Measurements from ENCODE around the gene CALHM4.
"Not testable (repeated sequence)": the region's sequence is repeated elsewhere in the genome, so short reads cannot be mapped to it uniquely, and the experiment has no call there.

CALHM4 gene

GRCh38 chr6:116577486-116577885, 23.9 kb downstream of the CALHM4 start:
- DNase-seq (ENCODE audit: low read depth in 2 of 2): no peak

- DNase-seq (ENCODE audit: low read depth in 2 of 2): no peak
Observed at GRCh38 chr6:116578335-116578734, 24.8 kb downstream of the CALHM4 start.

- DNase-seq (ENCODE audit: low read depth in 2 of 2): no peak
Observed at GRCh38 chr6:116579143-116579542, 25.6 kb downstream of the CALHM4 start.

- DNase-seq (ENCODE audit: low read depth in 2 of 2): no peak
Observed at GRCh38 chr6:116580198-116580597, 26.6 kb downstream of the CALHM4 start.

DNA sequence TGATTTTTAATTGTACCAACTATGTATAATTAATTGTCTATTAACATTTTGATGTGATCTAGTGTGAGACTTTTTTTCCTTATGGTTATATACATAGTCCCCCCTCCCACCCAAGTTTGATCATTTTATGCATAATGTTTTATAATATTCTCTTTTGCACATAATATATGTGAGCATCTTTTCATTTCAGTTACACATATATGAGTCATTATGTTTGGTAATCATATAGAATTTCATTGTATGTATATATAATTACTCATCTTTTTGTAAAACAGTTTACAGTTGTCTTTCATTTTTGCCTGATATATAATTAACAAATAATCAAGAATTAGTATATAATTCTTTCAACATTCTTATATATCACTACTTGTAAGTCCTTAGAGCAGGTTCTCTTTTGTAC, 32.7 kb downstream of the CALHM4 start:
- DNase-seq (ENCODE audit: low read depth in 2 of 2): no peak

- no peak for DNase-seq (ENCODE audit: low read depth in 2 of 2)
Observed at GRCh38 chr6:116586738-116587137, 33.2 kb downstream of the CALHM4 start.

DNA sequence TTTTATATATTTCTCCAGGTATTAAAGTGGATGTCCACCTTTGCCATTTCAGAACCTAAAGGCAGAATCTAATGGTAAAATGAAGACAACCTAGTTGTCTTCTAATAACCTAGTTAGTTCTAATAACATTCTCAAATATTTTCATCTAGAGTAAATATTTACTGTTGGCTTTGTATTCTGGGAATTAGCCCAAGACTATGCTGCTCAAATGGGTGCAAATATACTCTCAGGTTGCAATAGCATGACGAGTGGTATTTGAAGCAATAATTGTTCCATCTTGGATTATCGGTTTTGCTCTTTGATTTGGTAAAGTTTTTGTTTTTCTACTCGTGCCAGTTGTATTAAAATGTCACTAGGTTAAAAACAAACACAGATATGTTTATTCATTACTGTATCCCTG, 41.7 kb downstream of the CALHM4 start:
- DNase-seq (ENCODE audit: low read depth in 2 of 2): no peak

- no peak for DNase-seq (ENCODE audit: low read depth in 2 of 2)
Observed at GRCh38 chr6:116596815-116597214, 43.3 kb downstream of the CALHM4 start.

GRCh38 chr6:116603916-116604315, 50.4 kb downstream of the CALHM4 start:
- not testable (repeated sequence) for DNase-seq (ENCODE audit: low read depth in 2 of 2)

- DNase-seq (ENCODE audit: low read depth in 2 of 2): not testable (repeated sequence)
Observed at GRCh38 chr6:116604868-116605267, 51.3 kb downstream of the CALHM4 start.

DNA sequence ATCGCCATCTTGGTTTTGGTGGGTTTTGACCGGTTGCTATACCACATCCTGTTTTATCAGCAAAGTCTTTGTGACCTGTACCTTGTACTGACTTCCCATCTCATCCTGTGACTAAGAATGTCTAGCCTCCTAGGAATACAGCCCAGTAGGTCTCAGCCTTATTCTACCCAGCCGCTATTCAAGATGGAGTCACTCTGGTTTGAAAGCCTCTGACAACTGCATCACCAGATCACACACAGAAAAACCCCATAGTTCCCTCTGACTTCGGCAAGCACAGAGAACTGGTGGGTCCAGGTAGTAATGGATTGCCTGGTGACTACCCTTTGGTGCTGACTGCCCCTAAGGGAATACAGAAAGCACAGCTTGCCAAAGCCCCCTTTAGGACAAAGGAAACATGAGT, 52.4 kb downstream of the CALHM4 start:
- no peak for DNase-seq (ENCODE audit: low read depth in 2 of 2)
